K562 (cell line): ENCODE results near the gene ZNF609. TPM values are rescaled to one million over a fixed set of nuclear protein-coding genes. Genes with fewer than 3 reads are reported as not detected.

Experiments used
- CBX1 ChIP-seq: sonication (generic); IDR thresholded peaks from 2 replicates; pipeline ENCODE4 v1.6.1; 2016; ENCODE audit warnings: antibody characterized with exemption, low read depth, mild to moderate bottlenecking
- CTBP1 ChIP-seq: fragments of 450-650 bp; IDR thresholded peaks from 2 replicates; pipeline ENCODE4 v1.6.1; 2016; ENCODE audit warnings: borderline replicate concordance
- CXXC5 ChIP-seq: fragments of 250-450 bp; sonication (Bioruptor Pico); IDR thresholded peaks from 2 replicates; pipeline ENCODE4 v1.8.0; 2022; ENCODE audit warnings: inconsistent platforms, mild to moderate bottlenecking, moderate library complexity
- DIDO1 ChIP-seq: fragments of 450-650 bp; IDR thresholded peaks from 2 replicates; pipeline ENCODE4 v1.6.1; 2016; ENCODE audit warnings: low read depth, missing biosample characterization, missing genetic modification characterization
- DLX4 ChIP-seq: fragments of 250-450 bp; sonication (Bioruptor Pico); IDR thresholded peaks from 2 replicates; pipeline ENCODE4 v1.6.1; 2021; ENCODE audit warnings: mild to moderate bottlenecking
- FOXP1 ChIP-seq: sonication (generic); formaldehyde crosslinking; IDR thresholded peaks from 2 replicates; pipeline ENCODE4 v1.8.0; 2022; ENCODE audit warnings: mild to moderate bottlenecking, missing genetic modification reagents
- FOXP4 ChIP-seq: sonication (generic); formaldehyde crosslinking; IDR thresholded peaks from 2 replicates; pipeline ENCODE4 v1.8.0; 2022; ENCODE audit warnings: mild to moderate bottlenecking, missing genetic modification reagents, borderline replicate concordance
- GTF3C2 ChIP-seq: IDR thresholded peaks from 3 replicates; pipeline ENCODE4 v1.6.1; 2011; ENCODE audit warnings: borderline replicate concordance, mild to moderate bottlenecking, moderate library complexity; ENCODE audit not compliant: insufficient read length; ENCODE audit errors: extremely low read depth
- LARP7 ChIP-seq: fragments of 450-650 bp; IDR thresholded peaks from 2 replicates; pipeline ENCODE4 v1.6.1; 2016
- MEF2A ChIP-seq: IDR thresholded peaks from 2 replicates; pipeline ENCODE4 v1.6.1; 2011; ENCODE audit warnings: low read depth, mild to moderate bottlenecking, low read length, moderate library complexity; ENCODE audit not compliant: control insufficient read depth
- MEIS2 ChIP-seq: fragments of 450-650 bp; IDR thresholded peaks from 2 replicates; pipeline ENCODE4 v1.6.1; 2014; ENCODE audit warnings: mild to moderate bottlenecking; ENCODE audit not compliant: partially characterized antibody
- MYBL2 ChIP-seq, 2 experiments: fragments of 450-650 bp in 1 of 2; sonication (generic) in 1 of 2; formaldehyde crosslinking in 1 of 2; IDR thresholded peaks; 2 replicates each; pipeline versions ENCODE4 v1.6.1 to v1.8.1; 2017 to 2022; ENCODE audit warnings: borderline replicate concordance in 1 of 2, inconsistent platforms in 1 of 2, low read depth in 1 of 2, mild to moderate bottlenecking in 1 of 2, missing genetic modification reagents in 1 of 2, moderate library complexity in 1 of 2
- NR4A1 ChIP-seq, 2 experiments: fragments of 250-450 bp in 1 of 2; fragments of 450-650 bp in 1 of 2; sonication (Bioruptor Pico) in 1 of 2; IDR thresholded peaks; 2 replicates each; pipeline versions ENCODE4 v1.4.0 to v1.6.1; 2016 to 2020; ENCODE audit warnings: mild to moderate bottlenecking in 2 of 2, missing compliant biosample characterization in 1 of 2, missing genetic modification characterization in 1 of 2, moderate library complexity in 1 of 2
- RFX7 ChIP-seq: fragments of 250-450 bp; sonication (Bioruptor Pico); IDR thresholded peaks from 2 replicates; pipeline ENCODE4 v1.5.1; 2021; ENCODE audit warnings: mild to moderate bottlenecking
- RNF2 ChIP-seq: sonication (generic); IDR thresholded peaks from 2 replicates; pipeline ENCODE4 v1.6.1; 2016
- RUNX1 ChIP-seq: sonication (generic); IDR thresholded peaks from 2 replicates; pipeline ENCODE4 v1.6.1; 2016; ENCODE audit warnings: antibody characterized with exemption, low read depth
- TAF9B ChIP-seq: fragments of 450-650 bp; IDR thresholded peaks from 2 replicates; pipeline ENCODE4 v1.6.1; 2018; ENCODE audit warnings: mild to moderate bottlenecking; ENCODE audit not compliant: partially characterized antibody
- TCF15 ChIP-seq: fragments of 250-450 bp; sonication (Bioruptor Pico); IDR thresholded peaks from 2 replicates; pipeline ENCODE4 v1.8.0; 2022; ENCODE audit warnings: moderate library complexity, mild to moderate bottlenecking, inconsistent platforms
- TEAD2 ChIP-seq: fragments of 450-650 bp; IDR thresholded peaks from 2 replicates; pipeline ENCODE4 v1.6.1; 2016; ENCODE audit warnings: missing genetic modification characterization, control low read depth, missing compliant biosample characterization
- ZNF695 ChIP-seq: fragments of 450-650 bp; formaldehyde crosslinking; IDR thresholded peaks from 2 replicates; pipeline ENCODE4 v1.4.0; 2020; ENCODE audit warnings: mild to moderate bottlenecking, moderate library complexity
- polyA plus RNA-seq, 8 experiments: library from polyadenylated mRNA; depleted of rRNA in 4 of 8; stranded (reverse) in 5 of 8; unstranded in 3 of 8; fragments of >200 nt; fragmentation: Nextera tagmentation in 2 of 8; fragmentation: Illumina TruSeq in 1 of 8; extraction: Ambion mirVana in 2 of 8; extraction: Trizol in 1 of 8; gene quantifications; 2 replicates each; pipeline versions ENCODE4 v1.2.1 to v1.2.3, GENCODE V29; 2011 to 2014; ENCODE audit warnings: inconsistent platforms in 1 of 8, missing spikeins in 1 of 8
- total RNA-seq, 7 experiments: library from RNA; depleted of rRNA in 6 of 7; stranded (reverse); fragments of >200 nt in 6 of 7; fragmentation: Illumina TruSeq in 2 of 7; extraction: Trizol in 2 of 7; gene quantifications; 2 replicates each; pipeline versions ENCODE4 v1.2.1 to v1.2.3, GENCODE V29; 2011 to 2021; ENCODE audit warnings: low replicate concordance in 1 of 7

ZNF609 gene
- total and polyA plus RNA-seq, 9 of the 15 experiments (the other 6 are each of a cell fraction or from before 2014, with no cell fraction given): 3.0 to 38.7 (median 17.8) TPM

- no peak for TF ChIP-seq TCF15 (CRISPR knock-in tag)
- no peak for TF ChIP-seq RUNX1
- TF ChIP-seq DLX4: no peak
- no peak for TF ChIP-seq MEF2A
- no peak for TF ChIP-seq GTF3C2
- no peak for TF ChIP-seq RFX7 (CRISPR knock-in tag)
- TF ChIP-seq NR4A1 (CRISPR knock-in tag; IDR thresholded peaks at IDR 0.05): no peak
- TF ChIP-seq NR4A1 (tag; IDR thresholded peaks at IDR 0.05): no peak
- no peak for TF ChIP-seq CXXC5 (CRISPR knock-in tag)
- TF ChIP-seq TAF9B: no peak
- no peak for TF ChIP-seq RNF2
- no peak for TF ChIP-seq DIDO1 (tag)
- TF ChIP-seq CBX1: no peak
- peak; percentile 24; the same call in 1 of the 2 replicates for TF ChIP-seq CTBP1
- TF ChIP-seq ZNF695 (CRISPR knock-in tag): no peak
- no peak for TF ChIP-seq MYBL2 (IDR thresholded peaks at IDR 0.05; ENCODE audit: low read depth)
- TF ChIP-seq MYBL2 (CRISPR knock-in tag; IDR thresholded peaks at IDR 0.05; ENCODE audit: borderline replicate concordance): no peak
- TF ChIP-seq LARP7: no peak
- TF ChIP-seq MEIS2: peak; percentile 70
- 0 out of 2 replicates have a peak, but pooled peaks have one; percentile 4 for TF ChIP-seq FOXP1 (CRISPR knock-in tag)
- no peak for TF ChIP-seq TEAD2 (tag)
- no peak for TF ChIP-seq FOXP4 (CRISPR knock-in tag)
Measured at GRCh38 chr15:64459066-64459781, 1.2 kb upstream of the ZNF609 start (continued).
